Raji (cell line): Measurements from ENCODE around the gene CYTH4.
A peak's percentile ranks its signal among the peaks of the same experiment; 100 is the strongest.

Experiments
- POLR2A ChIP-seq: IDR thresholded peaks from 2 replicates; pipeline ENCODE4 v1.6.1; 2011; ENCODE audit warnings: low read depth, low read length, control low read depth; ENCODE audit not compliant: insufficient read depth

Gene CYTH4

GRCh38 chr22:37243402-37244113 lies 38.8 kb upstream of the CYTH4 start:
- no peak for TF ChIP-seq POLR2A

- peak; percentile 97 for TF ChIP-seq POLR2A
Measured at GRCh38 chr22:37244114-37244921, 38.0 kb upstream of the CYTH4 start, which contains the start of gene RAC2. RAC2 (minus strand) TSS chr22:37244269; CDS start chr22:37244148, 121 bp downstream.

- peak; percentile 62 for TF ChIP-seq POLR2A
Measured at GRCh38 chr22:37244922-37245722, 37.2 kb upstream of the CYTH4 start.

- no peak for TF ChIP-seq POLR2A
Measured at GRCh38 chr22:37245740-37246139, 36.6 kb upstream of the CYTH4 start.

- TF ChIP-seq POLR2A: 0 out of 2 replicates have a peak, but pooled peaks have one; percentile 21
Measured at GRCh38 chr22:37248251-37248650, 34.1 kb upstream of the CYTH4 start.

- TF ChIP-seq POLR2A: no peak
Measured at GRCh38 chr22:37249986-37250385, 32.3 kb upstream of the CYTH4 start.

GRCh38 chr22:37253126-37253660 lies 29.1 kb upstream of the CYTH4 start:
- TF ChIP-seq POLR2A: no peak

- no peak for TF ChIP-seq POLR2A
Measured at GRCh38 chr22:37254209-37254866, 28.0 kb upstream of the CYTH4 start.

- no peak for TF ChIP-seq POLR2A
Measured at GRCh38 chr22:37254867-37255233, 27.5 kb upstream of the CYTH4 start.

- TF ChIP-seq POLR2A: no peak
Measured at GRCh38 chr22:37255558-37256006, 26.7 kb upstream of the CYTH4 start.

GRCh38 chr22:37256075-37256726 lies 26.1 kb upstream of the CYTH4 start:
- TF ChIP-seq POLR2A: 0 out of 2 replicates have a peak, but pooled peaks have one; percentile 28

- TF ChIP-seq POLR2A: no peak
Measured at GRCh38 chr22:37258005-37258752, 24.1 kb upstream of the CYTH4 start.

GRCh38 chr22:37258753-37259401 lies 23.4 kb upstream of the CYTH4 start:
- TF ChIP-seq POLR2A: no peak

GRCh38 chr22:37259540-37260029 lies 22.7 kb upstream of the CYTH4 start:
- no peak for TF ChIP-seq POLR2A
